PFSK-1 (cell line): ENCODE data around the gene DCHS1.

Experiments
- FOXP2 ChIP-seq: optimal IDR thresholded peaks from 2 replicates; pipeline ENCODE3; 2011; ENCODE audit warnings: borderline replicate concordance, control low read depth, inconsistent platforms; ENCODE audit not compliant: insufficient read depth; ENCODE audit errors: extremely low read length, extremely low read depth
- POLR2AphosphoS5 ChIP-seq: IDR thresholded peaks from 2 replicates; pipeline ENCODE4 v1.6.1; 2012; ENCODE audit warnings: low read depth, mild to moderate bottlenecking, control low read depth, low read length, moderate library complexity
- SIN3A ChIP-seq: IDR thresholded peaks from 2 replicates; pipeline ENCODE4 v1.6.1; 2012; ENCODE audit warnings: mild to moderate bottlenecking, low read length, moderate library complexity, borderline replicate concordance; ENCODE audit not compliant: insufficient read depth
- TAF1 ChIP-seq: IDR thresholded peaks from 2 replicates; pipeline ENCODE4 v1.6.1; 2012; ENCODE audit warnings: low read length, control low read depth, borderline replicate concordance; ENCODE audit not compliant: insufficient read depth
- TF ChIP-seq, protein P1 (sequence below), 2 experiments: IDR thresholded peaks; 2 replicates each; pipeline versions ENCODE4 v1.6.1 to v1.8.0; 2011 to 2012; ENCODE audit warnings: low read depth in 2 of 2, low read length in 2 of 2, control low read depth in 1 of 2, inconsistent platforms in 1 of 2, mild to moderate bottlenecking in 1 of 2, moderate library complexity in 1 of 2; ENCODE audit not compliant: insufficient read depth in 1 of 2

DCHS1 gene

GRCh38 chr11:6682936-6683861 lies 27.6 kb upstream of the DCHS1 start, which contains the start of gene MRPL17:
MRPL17 (minus strand) TSS chr11:6683340; CDS start chr11:6683296, 44 bp downstream.
- TF ChIP-seq POLR2AphosphoS5: peak; percentile 98
- TF ChIP-seq, protein P1, sequence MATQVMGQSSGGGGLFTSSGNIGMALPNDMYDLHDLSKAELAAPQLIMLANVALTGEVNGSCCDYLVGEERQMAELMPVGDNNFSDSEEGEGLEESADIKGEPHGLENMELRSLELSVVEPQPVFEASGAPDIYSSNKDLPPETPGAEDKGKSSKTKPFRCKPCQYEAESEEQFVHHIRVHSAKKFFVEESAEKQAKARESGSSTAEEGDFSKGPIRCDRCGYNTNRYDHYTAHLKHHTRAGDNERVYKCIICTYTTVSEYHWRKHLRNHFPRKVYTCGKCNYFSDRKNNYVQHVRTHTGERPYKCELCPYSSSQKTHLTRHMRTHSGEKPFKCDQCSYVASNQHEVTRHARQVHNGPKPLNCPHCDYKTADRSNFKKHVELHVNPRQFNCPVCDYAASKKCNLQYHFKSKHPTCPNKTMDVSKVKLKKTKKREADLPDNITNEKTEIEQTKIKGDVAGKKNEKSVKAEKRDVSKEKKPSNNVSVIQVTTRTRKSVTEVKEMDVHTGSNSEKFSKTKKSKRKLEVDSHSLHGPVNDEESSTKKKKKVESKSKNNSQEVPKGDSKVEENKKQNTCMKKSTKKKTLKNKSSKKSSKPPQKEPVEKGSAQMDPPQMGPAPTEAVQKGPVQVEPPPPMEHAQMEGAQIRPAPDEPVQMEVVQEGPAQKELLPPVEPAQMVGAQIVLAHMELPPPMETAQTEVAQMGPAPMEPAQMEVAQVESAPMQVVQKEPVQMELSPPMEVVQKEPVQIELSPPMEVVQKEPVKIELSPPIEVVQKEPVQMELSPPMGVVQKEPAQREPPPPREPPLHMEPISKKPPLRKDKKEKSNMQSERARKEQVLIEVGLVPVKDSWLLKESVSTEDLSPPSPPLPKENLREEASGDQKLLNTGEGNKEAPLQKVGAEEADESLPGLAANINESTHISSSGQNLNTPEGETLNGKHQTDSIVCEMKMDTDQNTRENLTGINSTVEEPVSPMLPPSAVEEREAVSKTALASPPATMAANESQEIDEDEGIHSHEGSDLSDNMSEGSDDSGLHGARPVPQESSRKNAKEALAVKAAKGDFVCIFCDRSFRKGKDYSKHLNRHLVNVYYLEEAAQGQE (IDR thresholded peaks at IDR 0.05; ENCODE audit: insufficient read depth in 1 of 2, low read depth in 2 of 2, low read length in 2 of 2): peak; percentile 47 to 61; a peak in 2 of 4 replicates
- peak; percentile 93 for TF ChIP-seq TAF1
- peak; percentile 2 for TF ChIP-seq FOXP2
- peak; percentile 93; the same call in 1 of the 2 replicates for TF ChIP-seq SIN3A

GRCh38 chr11:6682591-6682935 lies 27.0 kb upstream of the DCHS1 start:
- no peak for TF ChIP-seq FOXP2
- TF ChIP-seq POLR2AphosphoS5: no peak
- TF ChIP-seq, protein P1 (IDR thresholded peaks at IDR 0.05; ENCODE audit: insufficient read depth in 1 of 2, low read depth in 2 of 2, low read length in 2 of 2): no peak
- TF ChIP-seq SIN3A: no peak
- no peak for TF ChIP-seq TAF1

- TF ChIP-seq, protein P1 (IDR thresholded peaks at IDR 0.05; ENCODE audit: insufficient read depth in 1 of 2, low read depth in 2 of 2, low read length in 2 of 2): no peak
- TF ChIP-seq SIN3A (no peak), FOXP2 (no peak), TAF1 (no peak), POLR2AphosphoS5 (no peak)
Observed at GRCh38 chr11:6681949-6682348, 26.3 kb upstream of the DCHS1 start.

GRCh38 chr11:6681505-6681904 lies 25.9 kb upstream of the DCHS1 start:
- no peak for TF ChIP-seq SIN3A
- TF ChIP-seq, protein P1 (IDR thresholded peaks at IDR 0.05; ENCODE audit: insufficient read depth in 1 of 2, low read depth in 2 of 2, low read length in 2 of 2): no peak
- no peak for TF ChIP-seq FOXP2
- TF ChIP-seq POLR2AphosphoS5: no peak
- TF ChIP-seq TAF1: no peak
